HG02884 (cell line): ENCODE results near the gene RAB10.
"Not testable (repeated sequence)": the region's sequence is repeated elsewhere in the genome, so short reads cannot be mapped to it uniquely, and the experiment has no call there.

Experiments
- ATAC-seq: cut with Tn5 transposase; IDR thresholded peaks from one replicate; pipeline ENCODE4 v1.9.1; 2021; ENCODE audit warnings: mild to moderate bottlenecking, moderate library complexity; ENCODE audit not compliant: unreplicated experiment

The RAB10 gene

DNA sequence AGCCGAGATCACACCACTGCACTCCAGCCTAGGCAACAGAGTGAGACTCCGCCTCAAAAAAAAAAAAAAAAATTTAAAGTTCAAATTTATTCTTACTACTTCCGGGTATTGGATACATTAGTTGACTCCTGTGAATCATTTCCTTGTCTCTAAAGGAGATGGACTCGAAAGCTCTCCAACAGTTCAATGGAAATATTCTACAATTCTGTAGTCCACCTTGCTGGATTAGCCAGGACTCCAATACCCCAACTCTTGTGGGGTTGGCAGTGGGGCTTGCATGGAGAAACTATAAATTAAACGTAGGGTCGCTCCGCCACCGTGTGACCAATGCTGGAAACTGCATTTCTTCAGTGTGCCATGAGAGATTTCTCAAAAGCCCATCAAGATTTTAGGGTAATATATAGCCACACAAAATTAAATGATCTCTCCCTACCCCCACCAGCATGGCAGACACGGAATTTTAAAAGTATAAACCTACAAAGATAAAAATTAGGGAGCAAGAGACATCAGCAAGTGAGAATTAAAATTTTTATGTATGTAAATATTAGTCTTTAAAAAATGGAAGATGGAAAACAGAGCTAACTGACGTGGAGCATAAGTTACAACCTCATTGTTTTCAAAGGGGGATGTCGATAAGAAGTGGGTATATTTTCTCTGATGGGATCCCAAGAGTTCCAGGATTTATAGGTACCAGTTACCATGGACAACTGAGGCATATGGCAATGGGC lies 111.2 kb downstream of the RAB10 start:
- no peak for ATAC-seq

DNA sequence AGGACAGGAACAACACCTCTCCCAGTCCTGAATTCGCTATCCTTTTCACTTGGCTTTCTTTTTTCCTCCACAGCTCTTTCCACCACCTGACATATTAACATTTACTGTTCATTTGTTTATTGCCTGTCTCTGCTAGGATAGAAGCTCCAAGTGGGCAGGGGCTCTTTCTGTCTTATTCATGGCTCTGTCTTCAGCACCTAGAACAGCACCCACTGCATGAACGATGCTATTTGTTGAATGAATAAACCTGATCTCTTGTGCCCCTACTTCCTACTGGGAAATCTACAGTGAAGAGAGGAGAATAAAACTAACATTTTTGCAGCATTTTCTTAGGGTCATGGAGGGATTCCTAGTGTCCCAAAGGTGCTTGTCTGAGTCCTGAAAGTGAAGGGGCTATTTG lies 114.6 kb downstream of the RAB10 start:
- no peak for ATAC-seq

DNA sequence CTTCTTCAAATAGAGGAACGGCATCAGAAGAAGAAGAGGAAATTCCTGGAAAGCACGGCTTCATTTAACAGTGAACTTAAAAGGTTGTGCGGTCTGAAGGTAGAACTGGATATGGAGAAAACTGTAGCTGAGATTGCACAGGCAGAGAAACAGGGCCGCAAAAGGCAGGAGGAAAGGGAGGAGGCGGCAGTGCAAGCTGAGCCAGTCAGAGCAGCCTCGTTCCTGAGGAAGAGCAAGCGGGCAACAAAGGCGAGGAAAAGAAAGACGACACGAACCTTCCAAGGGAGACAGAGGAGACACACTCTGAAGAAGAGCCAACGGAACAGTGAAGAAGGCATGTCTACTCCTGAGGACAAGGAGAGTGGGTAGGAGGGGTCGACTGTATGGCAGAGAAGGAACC lies 116.4 kb downstream of the RAB10 start:
- no peak for ATAC-seq

DNA sequence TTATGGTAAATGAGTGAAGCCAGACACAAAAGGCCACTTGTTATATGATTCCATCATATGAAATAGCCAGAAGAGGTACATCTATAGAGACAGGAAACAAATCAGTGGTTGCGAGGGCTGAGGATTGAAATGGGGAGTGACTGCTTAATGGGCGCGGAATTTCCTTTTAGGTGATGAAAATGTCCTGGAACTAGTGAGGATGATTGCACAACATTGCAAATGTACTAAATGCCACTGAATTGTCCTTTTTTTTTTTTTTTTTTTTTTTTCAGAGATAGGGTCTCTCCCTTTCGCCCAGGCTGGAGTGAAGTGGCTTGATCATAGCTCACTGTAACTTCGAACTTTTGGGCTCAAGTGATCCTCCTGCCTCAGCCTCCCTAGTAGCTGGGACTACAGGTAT lies 123.7 kb downstream of the RAB10 start:
- no peak for ATAC-seq

DNA sequence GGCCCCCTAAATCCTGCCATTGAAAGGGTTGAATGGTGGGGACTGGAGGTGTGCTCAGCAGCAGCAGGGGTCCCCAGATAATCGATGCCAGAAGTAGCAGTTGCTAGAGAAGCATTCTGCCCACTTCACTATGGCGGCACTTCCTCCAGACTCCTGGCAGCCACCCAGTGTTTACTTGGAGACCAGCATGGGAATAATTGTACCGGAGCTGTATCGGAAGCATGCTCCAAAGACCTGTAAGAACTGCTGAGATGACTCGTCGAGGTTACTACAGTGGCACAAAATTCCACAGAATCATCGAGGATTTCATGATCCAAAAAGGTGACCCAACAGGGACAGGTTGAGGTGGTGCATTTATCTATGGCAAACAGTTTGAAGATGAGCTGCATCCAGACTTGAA lies 128.0 kb downstream of the RAB10 start:
- no peak for ATAC-seq

DNA sequence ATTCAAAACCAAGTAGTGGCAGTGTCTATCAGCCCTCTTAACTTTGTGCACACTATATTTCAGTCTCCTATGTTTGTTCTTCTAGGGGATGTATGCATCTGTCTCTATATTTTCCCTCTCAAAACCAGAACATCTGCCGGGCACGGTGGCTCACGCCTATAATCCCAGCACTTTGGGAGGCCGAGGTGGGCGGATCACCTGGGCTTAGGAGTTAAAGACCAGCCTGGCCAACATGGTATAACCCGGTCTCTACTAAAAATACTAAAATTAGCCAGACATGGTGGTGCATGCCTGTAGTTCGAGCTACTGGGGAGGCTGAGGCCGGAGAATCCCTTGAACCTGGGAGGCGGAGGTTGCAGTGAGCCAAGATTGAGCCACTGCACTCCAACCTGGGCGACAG lies 129.1 kb downstream of the RAB10 start:
- no peak for ATAC-seq

DNA sequence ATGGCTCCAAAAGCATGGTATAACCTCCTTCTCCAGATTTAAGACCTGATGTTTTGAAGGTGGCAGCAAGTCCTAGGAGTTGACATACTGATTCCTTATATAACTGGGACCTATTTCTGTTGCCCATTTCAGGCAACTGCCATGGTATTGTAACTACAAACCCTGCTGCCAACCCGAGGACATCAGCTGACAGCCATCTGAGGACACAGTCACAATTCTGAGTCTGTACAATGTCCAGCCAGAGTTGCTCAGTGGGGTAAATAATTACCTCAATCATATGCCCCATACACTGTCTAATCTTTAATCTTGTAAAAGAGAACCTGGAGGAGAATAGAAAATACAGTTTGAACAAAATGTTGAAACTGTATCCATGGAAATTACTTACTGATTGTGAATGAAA lies 130.3 kb downstream of the RAB10 start:
- no peak for ATAC-seq

DNA sequence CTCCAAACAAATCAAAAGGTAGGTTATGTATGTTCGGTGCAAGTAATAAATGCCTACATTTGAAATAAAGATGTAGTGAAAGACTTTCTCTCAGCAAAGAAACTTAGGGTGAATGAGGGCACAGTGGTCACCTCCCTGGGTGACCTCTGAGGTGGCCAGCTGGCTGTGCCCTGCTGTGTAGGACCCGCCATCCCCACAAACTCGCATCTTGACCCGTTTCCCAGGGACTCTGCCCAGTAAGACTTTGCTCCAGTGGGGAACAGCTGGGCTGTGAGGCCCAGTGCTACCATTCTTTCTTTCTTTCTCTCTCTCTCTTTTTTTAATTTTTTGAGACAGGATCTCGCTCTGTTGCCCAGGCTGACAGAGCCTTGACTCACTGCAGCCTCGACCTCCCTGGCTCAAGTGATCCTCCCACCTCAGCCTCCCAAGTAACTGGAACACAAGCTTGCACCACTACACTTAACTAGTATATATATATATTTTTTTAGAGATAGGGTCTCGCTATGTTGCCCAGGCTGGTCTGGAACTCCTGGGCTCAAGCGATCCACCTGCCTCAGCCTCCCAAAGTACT lies 130.8 kb downstream of the RAB10 start:
- ATAC-seq, result no peak

DNA sequence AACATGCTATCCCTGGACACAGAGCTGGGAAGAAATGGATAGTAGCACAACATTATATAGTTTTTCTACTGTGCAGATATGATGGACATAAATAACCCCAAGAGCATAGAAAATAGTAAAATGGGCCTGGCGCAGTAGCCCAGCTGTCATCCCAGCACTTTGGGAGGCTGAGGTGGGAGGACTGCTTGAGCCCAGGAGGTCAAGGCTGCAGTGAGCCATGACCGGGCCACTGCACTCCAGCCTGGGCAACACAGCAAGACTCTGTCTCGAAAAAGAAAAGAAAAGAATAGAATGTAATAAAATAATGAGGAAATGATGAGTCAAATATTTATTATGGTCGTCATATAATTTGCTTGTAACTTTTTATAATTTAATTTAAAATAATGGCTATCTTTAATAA lies 131.5 kb downstream of the RAB10 start:
- ATAC-seq, result no peak

DNA sequence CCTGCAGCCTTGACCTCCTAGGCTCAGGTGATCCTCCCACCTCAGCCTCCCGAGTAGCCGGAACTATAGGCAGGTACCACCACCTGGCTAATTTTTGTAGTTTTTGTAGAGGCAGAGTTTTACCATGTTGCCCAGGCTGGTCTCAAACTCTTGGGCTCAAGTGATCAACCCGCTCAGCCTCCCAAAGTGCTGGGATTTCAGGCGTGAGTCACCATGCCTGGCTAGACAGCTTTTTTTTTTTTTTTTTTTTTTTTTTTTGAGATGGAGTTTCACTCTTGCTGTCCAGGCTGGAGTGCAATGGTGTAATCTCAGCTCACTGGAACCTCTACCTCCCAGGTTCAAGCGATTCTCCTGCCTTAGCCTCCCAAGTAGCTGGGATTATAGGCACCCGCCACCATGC lies 132.7 kb downstream of the RAB10 start:
- ATAC-seq, result not testable (repeated sequence)

DNA sequence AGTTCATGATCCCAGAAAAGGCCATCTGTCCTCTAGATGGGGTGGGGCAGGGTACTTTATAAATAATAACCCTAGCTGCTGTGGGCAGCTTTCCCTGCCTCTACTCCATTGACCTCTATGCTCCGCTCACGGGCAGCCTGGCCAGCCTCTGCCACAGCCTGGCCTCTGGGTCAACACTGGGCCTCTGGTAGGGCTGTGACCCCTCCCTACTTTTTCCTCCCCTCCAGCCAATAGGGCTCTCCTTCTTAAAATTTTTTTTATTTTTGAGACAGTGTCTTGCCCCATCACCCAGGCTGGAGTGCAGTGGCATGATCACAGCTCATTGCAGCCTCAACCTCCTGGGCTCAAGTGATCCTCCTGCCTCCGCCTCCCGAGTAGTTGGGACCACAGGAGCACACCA lies 134.9 kb downstream of the RAB10 start:
- no peak for ATAC-seq

DNA sequence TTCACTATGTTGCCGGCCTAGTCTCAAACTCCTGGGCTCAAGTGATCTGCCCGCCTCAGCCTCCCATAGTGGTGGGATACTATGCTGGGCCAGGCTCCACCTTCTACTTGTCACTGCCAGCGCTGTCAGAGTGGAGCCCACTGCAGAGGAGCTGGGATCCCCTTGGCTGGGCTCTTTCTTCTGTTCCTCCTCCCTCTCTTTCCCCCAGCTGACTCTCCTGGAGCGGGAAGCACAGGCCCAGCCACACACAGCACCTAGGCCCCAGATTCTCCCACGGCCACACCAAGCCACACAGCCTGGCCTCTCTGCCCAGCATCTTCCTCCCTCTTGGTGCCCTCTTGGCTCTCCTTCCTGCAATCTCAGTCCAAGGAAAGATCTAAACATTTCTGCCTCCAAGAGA lies 135.3 kb downstream of the RAB10 start:
- no peak for ATAC-seq

DNA sequence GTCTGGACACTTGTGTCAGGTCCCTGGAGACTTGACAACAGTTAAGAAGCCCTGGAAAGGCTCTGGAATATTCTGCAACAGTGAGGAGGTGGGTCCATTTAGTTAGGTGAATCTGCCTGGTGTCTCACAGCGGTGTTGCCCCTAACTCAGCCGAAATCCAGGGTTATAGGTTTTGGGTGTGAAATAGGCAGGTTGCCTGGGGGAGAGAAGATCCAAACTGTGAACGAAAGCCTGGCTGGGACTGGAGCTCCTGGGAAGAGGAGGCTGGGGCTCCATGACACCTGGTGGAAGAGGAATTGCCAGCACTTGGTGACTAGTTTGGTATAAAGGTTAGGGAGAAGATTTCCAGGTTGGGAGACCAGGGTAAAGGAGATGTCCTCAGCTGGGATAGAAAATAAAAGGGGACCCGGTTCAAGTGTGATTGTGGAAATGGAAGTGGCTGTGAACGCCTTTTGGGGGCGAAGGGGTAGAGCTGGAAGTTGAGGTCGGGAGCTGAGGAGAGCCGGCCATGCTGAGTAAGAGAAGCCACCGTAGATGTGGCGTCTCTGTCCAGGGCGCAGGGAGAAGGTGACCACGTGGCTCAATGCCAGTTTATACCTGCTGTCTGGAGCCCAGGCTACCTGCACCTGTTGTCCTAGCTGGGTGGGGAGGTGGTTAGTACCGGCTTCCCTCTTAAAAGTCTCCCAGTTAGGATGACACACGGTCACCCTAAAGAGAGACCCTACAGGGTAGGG lies 136.0 kb downstream of the RAB10 start:
- no peak for ATAC-seq

DNA sequence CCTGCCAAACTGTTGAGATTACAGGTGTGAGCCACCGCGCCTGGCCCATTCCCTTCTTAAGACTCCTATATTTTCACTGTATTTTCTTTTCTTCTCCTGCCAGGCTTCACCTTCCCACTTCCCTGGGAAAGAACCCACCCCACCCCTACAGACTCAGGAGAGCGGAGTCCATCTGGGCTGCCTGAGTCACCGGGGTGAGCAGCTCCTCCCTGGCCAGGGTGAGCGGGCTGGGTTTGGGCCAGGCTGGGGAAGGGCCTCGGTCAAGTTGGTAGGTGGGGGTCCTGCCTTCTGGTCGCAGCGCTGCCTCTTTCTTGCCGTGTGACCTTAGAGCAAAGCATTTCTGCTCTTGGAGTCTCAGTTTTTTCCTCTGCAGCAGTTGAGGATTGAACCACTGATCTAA lies 136.9 kb downstream of the RAB10 start:
- ATAC-seq, result no peak

DNA sequence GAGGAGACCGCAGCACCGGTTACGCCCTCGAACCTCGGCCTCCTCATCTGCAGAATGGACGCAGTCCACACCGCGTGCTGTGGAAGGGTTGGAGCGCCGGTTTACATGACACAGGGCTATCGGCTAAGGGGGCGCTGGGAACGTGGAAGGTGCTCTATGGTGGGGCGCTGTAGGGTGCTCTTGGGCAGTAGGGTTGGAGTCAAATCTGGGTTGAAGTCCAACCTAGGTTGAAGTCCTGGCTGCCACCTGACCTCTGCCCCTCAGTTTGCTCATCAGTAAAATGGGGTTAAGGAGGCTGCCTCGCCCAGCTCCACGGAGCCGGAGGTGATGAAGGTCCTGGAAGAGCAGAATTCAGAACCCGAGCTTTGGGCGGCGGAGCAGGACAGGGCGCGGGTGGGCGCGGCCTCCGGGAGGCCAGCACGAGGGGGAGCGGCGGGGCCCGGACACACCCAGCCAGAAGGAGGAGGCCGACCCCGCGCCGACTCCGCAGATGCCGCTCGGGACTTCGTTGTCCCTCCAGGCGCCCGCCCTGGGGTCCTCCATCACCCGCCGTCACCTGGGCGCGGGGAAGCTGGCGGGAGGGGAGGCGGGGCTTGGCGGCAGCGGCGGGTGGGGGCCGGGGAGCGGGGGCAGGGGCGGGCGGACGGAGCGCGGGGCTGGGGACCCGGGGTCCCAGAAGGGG lies 138.4 kb downstream of the RAB10 start:
- ATAC-seq, result no peak

DNA sequence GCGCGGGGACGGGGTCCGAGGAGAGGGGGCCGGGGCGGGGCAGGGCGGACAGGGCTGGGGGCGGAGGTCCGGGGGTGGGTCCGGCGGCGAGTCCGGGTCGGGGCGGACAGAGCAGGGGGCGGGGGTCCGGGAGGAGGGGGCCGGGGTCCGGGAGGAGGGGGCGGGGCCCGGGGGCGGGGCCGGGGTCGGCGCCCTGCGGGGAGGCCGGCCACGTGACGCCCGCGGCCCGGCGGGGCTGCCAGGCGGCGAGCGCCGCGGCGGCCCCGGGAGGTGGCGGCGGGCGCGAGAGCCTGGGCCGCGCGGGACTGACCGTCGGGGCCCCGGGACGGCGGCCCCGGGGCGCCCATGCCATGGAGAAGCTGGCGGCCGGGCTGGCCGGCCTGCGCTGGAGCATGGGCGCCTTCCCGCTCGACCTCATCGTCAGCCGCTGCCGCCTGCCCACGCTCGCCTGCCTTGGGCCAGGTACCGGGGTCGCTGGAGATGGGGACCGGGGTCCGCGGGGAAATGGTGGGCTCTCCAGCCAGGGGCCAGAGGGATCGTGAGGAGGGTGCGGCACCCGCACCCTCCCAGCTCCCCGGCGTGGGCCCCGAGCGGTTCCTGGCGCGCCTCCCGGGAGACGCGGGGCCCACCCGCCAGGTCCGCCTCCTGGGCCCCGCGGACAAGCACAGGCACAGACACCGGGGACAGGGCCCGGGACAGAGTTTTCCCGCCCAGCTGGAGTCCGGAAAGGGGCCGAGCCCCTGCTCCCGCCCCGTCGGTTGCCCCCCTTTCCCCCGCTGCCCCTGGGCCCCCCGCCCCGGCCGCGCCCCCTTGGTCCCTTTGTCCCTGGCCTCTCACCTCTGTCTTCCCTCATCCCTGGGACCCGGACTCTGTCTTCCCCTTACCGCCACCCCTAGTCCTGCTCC lies 139.2 kb downstream of the RAB10 start, which contains the start of gene GAREM2:
GAREM2 (plus strand) TSS at position 218 of the 905 bp plus-strand sequence; CDS start at position 351, 133 bp downstream.
- no peak for ATAC-seq

DNA sequence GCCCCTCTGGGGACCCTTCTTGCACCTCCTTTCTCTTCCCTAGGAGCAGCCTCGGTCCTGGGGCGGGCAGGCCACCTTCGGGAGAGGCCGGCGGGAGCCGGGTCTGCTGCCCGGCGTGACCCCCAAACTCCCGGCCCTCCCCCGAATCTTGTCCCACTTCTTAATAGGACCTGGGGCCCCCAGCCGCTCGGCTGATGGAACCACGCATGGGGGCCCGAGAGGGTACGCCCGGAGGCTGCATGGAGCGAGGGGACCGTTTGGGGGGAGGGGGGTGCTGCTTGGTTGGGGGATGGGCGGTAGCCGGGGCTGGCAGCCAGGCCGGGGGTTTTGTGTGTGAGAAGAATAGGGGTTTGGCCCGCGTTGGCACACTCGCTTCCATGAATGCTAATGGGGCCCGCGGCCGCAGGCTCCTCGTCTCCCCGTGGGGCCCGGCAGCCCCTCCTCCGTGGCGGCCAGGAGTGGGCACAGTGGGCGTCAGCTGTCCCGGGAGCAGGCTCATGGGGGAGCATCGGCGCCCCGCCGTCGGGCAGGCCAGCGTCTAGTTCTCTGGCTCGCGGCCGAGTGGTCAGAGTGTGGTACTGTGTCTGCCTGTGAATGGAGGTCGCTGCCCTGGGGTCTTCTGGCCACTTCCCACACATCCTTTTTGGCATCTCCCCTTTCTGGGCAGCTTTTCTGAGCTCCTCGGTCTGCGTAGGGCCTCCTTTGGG lies 140.0 kb downstream of the RAB10 start:
- no peak for ATAC-seq

DNA sequence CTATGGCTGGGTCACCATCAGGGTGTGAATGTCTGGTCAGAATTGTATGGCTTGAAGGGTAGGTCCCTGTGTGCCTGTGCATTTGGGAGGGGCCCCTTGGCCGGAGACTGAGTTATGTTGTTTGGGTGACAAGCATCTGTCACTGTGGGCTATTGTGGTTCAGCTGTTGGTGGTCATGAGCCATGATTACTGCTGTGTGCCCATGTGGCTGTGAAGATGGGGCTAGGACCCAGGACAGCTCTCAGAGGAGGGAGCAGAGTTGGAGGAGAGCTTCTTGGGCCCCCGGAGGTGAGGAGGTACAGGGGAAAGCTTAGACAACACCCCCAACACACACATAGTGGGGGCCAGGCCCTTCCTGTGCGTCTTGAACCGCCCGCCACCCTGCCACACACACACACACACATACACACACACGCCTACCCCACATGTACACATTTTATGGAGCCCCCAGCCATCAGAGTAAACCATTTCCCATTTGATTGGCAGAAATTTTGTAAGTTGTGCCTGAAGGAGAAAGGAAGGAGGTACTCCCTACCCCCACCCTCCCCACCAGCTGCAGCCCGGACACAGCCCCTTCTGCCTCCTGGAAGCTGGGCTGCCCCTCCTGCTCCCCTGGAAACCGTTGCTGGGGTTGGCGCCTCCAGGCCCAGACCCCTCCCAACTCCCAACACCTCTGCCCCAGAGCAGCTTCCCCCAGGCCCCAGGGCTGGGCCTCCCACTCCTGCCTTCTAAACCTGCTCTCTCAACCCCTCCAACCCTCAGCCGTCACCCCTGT lies 141.0 kb downstream of the RAB10 start:
- ATAC-seq, result no peak
